WTC11 (cell line): Measurements from ENCODE around the gene TLE2. TPM values are rescaled to one million over a fixed set of nuclear protein-coding genes. Genes with fewer than 3 reads are reported as not detected.
A peak's percentile ranks its signal among the peaks of the same experiment; 100 is the strongest.

Experiments
- ATAC-seq: fragments of 200-7000 bp; cut with Tn5 transposase; 2 replicates; pipeline ENCODE4 v1.10.0; 2021; ENCODE audit warnings: mild to moderate bottlenecking, moderate library complexity
- CTCF ChIA-PET: fragments of 300-600 bp; sonication (Branson Sonifier 250); formaldehyde crosslinking; loops from one replicate; lab custom pipeline; 2021; ENCODE audit warnings: antibody characterized with exemption; lab: Charles Lee
- POLR2A ChIA-PET: fragments of 350-600 bp; sonication (Branson Sonifier 250); formaldehyde crosslinking; loops from one replicate; lab custom pipeline; 2021; ENCODE audit warnings: antibody characterized with exemption; lab: Charles Lee
- DNase-seq: peaks from one replicate; pipeline ENCODE4 v3.0.0; 2021; ENCODE audit warnings: low spot score
- H3K27ac Mint-ChIP-seq: 2 replicates; pipeline ENCODE4 v1.8.0; 2021; ENCODE audit warnings: mixed read lengths
- H3K27me3 Mint-ChIP-seq: 2 replicates; pipeline ENCODE4 v1.8.0; 2021; ENCODE audit warnings: low read depth, mild to moderate bottlenecking, moderate library complexity, mixed read lengths
- H3K36me3 Mint-ChIP-seq: 2 replicates; pipeline ENCODE4 v1.8.0; 2021; ENCODE audit warnings: mixed read lengths
- H3K4me1 Mint-ChIP-seq: 2 replicates; pipeline ENCODE4 v1.8.0; 2022; ENCODE audit warnings: mixed read lengths
- H3K4me3 Mint-ChIP-seq: 2 replicates; pipeline ENCODE4 v1.8.0; 2021; ENCODE audit warnings: mild to moderate bottlenecking, moderate library complexity, mixed read lengths
- H3K9me3 Mint-ChIP-seq: 2 replicates; pipeline ENCODE4 v1.8.0; 2021; ENCODE audit warnings: mixed read lengths
- CBFB ChIP-seq: sonication (generic); formaldehyde crosslinking; IDR thresholded peaks from 2 replicates; pipeline ENCODE4 v1.8.1; 2022; ENCODE audit warnings: mild to moderate bottlenecking, low read depth, missing genetic modification reagents
- CREB1 ChIP-seq: sonication (generic); formaldehyde crosslinking; IDR thresholded peaks from 2 replicates; pipeline ENCODE4 v1.8.0; 2023; ENCODE audit warnings: mild to moderate bottlenecking, missing genetic modification reagents
- CREM ChIP-seq: sonication (generic); formaldehyde crosslinking; IDR thresholded peaks from 2 replicates; pipeline ENCODE4 v1.8.1; 2022; ENCODE audit warnings: mild to moderate bottlenecking, missing genetic modification reagents, moderate library complexity
- EMX1 ChIP-seq: fragments of 250-450 bp; sonication (Bioruptor Pico); IDR thresholded peaks from 2 replicates; pipeline ENCODE4 v1.8.0; 2021; ENCODE audit warnings: mild to moderate bottlenecking
- ETV6 ChIP-seq: sonication (generic); formaldehyde crosslinking; IDR thresholded peaks from 2 replicates; pipeline ENCODE4 v1.8.1; 2022; ENCODE audit warnings: mild to moderate bottlenecking, missing genetic modification reagents
- FOXK1 ChIP-seq: sonication (generic); formaldehyde crosslinking; IDR thresholded peaks from 2 replicates; pipeline ENCODE4 v1.8.0; 2022; ENCODE audit warnings: mild to moderate bottlenecking, moderate library complexity, missing genetic modification reagents
- FOXP1 ChIP-seq: sonication (generic); formaldehyde crosslinking; IDR thresholded peaks from 2 replicates; pipeline ENCODE4 v1.8.0; 2022; ENCODE audit warnings: missing genetic modification reagents, mild to moderate bottlenecking, moderate library complexity, borderline replicate concordance
- GRHL2 ChIP-seq: fragments of 250-450 bp; sonication (Bioruptor Pico); IDR thresholded peaks from 2 replicates; pipeline ENCODE4 v1.8.0; 2022; ENCODE audit warnings: mild to moderate bottlenecking, moderate library complexity; ENCODE audit not compliant: insufficient replicate concordance, severe bottlenecking
- HMGA2 ChIP-seq: fragments of 250-450 bp; sonication (Bioruptor Pico); IDR thresholded peaks from 2 replicates; pipeline ENCODE4 v1.4.0; 2021; ENCODE audit warnings: mild to moderate bottlenecking, moderate library complexity
- JUN ChIP-seq: sonication (generic); formaldehyde crosslinking; IDR thresholded peaks from 2 replicates; pipeline ENCODE4 v1.8.0; 2023; ENCODE audit warnings: mild to moderate bottlenecking, missing genetic modification reagents
- MYBL2 ChIP-seq: sonication (generic); formaldehyde crosslinking; IDR thresholded peaks from 2 replicates; pipeline ENCODE4 v1.8.1; 2023; ENCODE audit warnings: mild to moderate bottlenecking, moderate library complexity, missing genetic modification reagents
- NFE2L1 ChIP-seq: sonication (generic); formaldehyde crosslinking; IDR thresholded peaks from 2 replicates; pipeline ENCODE4 v1.8.1; 2023; ENCODE audit warnings: missing genetic modification reagents
- NFYB ChIP-seq: sonication (generic); formaldehyde crosslinking; conservative IDR thresholded peaks from 2 replicates; pipeline ENCODE4 v1.8.0; 2022; ENCODE audit warnings: low read depth, missing genetic modification reagents
- NR1H2 ChIP-seq: sonication (generic); formaldehyde crosslinking; IDR thresholded peaks from 2 replicates; pipeline ENCODE4 v1.9.0; 2021; ENCODE audit warnings: mild to moderate bottlenecking, moderate library complexity, missing genetic modification reagents
- OVOL2 ChIP-seq: fragments of 250-450 bp; sonication (Bioruptor Pico); IDR thresholded peaks from 2 replicates; pipeline ENCODE4 v1.9.0; 2021; ENCODE audit warnings: mild to moderate bottlenecking, borderline replicate concordance
- SMAD3 ChIP-seq: sonication (generic); formaldehyde crosslinking; IDR thresholded peaks from 2 replicates; pipeline ENCODE4 v1.8.0; 2022; ENCODE audit warnings: missing genetic modification reagents, mild to moderate bottlenecking, borderline replicate concordance
- ZBTB21 ChIP-seq: sonication (generic); formaldehyde crosslinking; IDR thresholded peaks from 2 replicates; pipeline ENCODE4 v1.8.1; 2023; ENCODE audit warnings: mild to moderate bottlenecking, missing genetic modification reagents, borderline replicate concordance
- ZNF317 ChIP-seq: sonication (generic); formaldehyde crosslinking; IDR thresholded peaks from 2 replicates; pipeline ENCODE4 v1.8.1; 2023; ENCODE audit warnings: low read depth, mild to moderate bottlenecking, moderate library complexity, missing genetic modification reagents, borderline replicate concordance
- ZNF423 ChIP-seq: fragments of 250-450 bp; sonication (Bioruptor Pico); IDR thresholded peaks from 2 replicates; pipeline ENCODE4 v2.1.2; 2022; ENCODE audit warnings: mild to moderate bottlenecking, moderate library complexity
- ZNF671 ChIP-seq: fragments of 250-450 bp; sonication (Bioruptor Pico); IDR thresholded peaks from 2 replicates; pipeline ENCODE4 v1.8.0; 2021; ENCODE audit warnings: mild to moderate bottlenecking
- total RNA-seq: library from RNA; stranded (reverse); gene quantifications from 3 replicates; pipeline ENCODE4 v1.2.3, GENCODE V29; 2021
- TF ChIP-seq, protein P1 (sequence below): sonication (generic); formaldehyde crosslinking; IDR thresholded peaks from 2 replicates; pipeline ENCODE4 v1.8.0; 2022; ENCODE audit warnings: mild to moderate bottlenecking, missing genetic modification reagents
- TF ChIP-seq, protein P2 (sequence below): fragments of 250-450 bp; sonication (Bioruptor Pico); IDR thresholded peaks from 2 replicates; pipeline ENCODE4 v1.8.0; 2021; ENCODE audit warnings: mild to moderate bottlenecking
- TF ChIP-seq, protein P3 (sequence below): sonication (generic); formaldehyde crosslinking; IDR thresholded peaks from 2 replicates; pipeline ENCODE4 v1.8.1; 2022; ENCODE audit warnings: low read depth, missing genetic modification reagents, borderline replicate concordance
- TF ChIP-seq, protein P4 (sequence below): fragments of 250-450 bp; sonication (Bioruptor Pico); IDR thresholded peaks from 2 replicates; pipeline ENCODE4 v2.1.2; 2022; ENCODE audit warnings: mild to moderate bottlenecking, moderate library complexity
- TF ChIP-seq, protein P5 (sequence below): sonication (generic); formaldehyde crosslinking; IDR thresholded peaks from 2 replicates; pipeline ENCODE4 v1.8.1; 2023; ENCODE audit warnings: mild to moderate bottlenecking, moderate library complexity, missing genetic modification reagents
- TF ChIP-seq, protein P6 (sequence below): sonication (generic); formaldehyde crosslinking; IDR thresholded peaks from 2 replicates; pipeline ENCODE4 v1.8.0; 2023; ENCODE audit warnings: missing genetic modification reagents
- TF ChIP-seq, protein P7 (sequence below): sonication (generic); formaldehyde crosslinking; IDR thresholded peaks from 2 replicates; pipeline ENCODE4 v1.8.1; 2022; ENCODE audit warnings: low read depth, mild to moderate bottlenecking, moderate library complexity, missing genetic modification reagents, borderline replicate concordance
- TF ChIP-seq, protein P8 (sequence below): sonication (generic); formaldehyde crosslinking; IDR thresholded peaks from 2 replicates; pipeline ENCODE4 v1.8.1; 2022; ENCODE audit warnings: missing genetic modification reagents, borderline replicate concordance

Gene TLE2
- total RNA-seq, 1 experiment from 2014 or later = 20.0 TPM

DNA sequence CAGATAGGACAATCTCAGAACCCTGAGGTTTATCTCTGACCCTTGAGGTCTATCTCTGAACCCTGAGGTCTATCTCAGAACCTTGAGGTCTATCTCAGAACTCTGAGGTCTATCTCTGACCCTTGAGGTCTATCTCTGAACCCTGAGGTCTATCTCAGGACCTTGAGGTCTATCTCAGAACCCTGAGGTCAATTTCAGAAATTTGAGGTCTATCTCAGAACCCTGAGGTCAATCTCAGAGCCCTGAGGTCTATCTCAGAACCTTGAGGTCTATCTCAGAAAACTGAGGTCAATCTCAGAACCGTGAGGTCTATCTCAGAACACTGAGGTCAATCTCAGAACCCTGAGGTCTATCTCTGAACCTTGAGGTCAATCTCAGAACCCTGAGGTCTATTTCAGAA is 2.3 kb downstream of the TLE2 start:
- CTCF ChIA-PET = interaction anchor here (2.1 to 2.5 kb wide), 2 partner anchors 10 to 77 kb away, joined by 10 to 14 read pairs; no protein-coding TSS in a partner anchor
- Mint-ChIP-seq H3K9me3 (no peaks in the 10 kb centered on the region), H3K4me1 (peaks cover 32% of the 10 kb centered on the region), H3K4me3 (no peak overlapping the region), H3K27ac (no peak overlapping the region), H3K36me3 (no peaks in the 10 kb centered on the region), H3K27me3 (peaks cover 67% of the 10 kb centered on the region)
- DNase-seq (no peak), ATAC-seq (no peak)
- POLR2A ChIA-PET = no interaction called here
- TF ChIP-seq OVOL2 (no peak), SMAD3 (CRISPR knock-in tag) (no peak), ZNF423 (CRISPR knock-in tag) (no peak), CBFB (CRISPR knock-in tag) (no peak), FOXK1 (CRISPR knock-in tag) (no peak), ZNF317 (CRISPR knock-in tag) (no peak), FOXP1 (no peak), GRHL2 (CRISPR knock-in tag) (no peak), CREB1 (CRISPR knock-in tag) (no peak), NFYB (CRISPR knock-in tag) (no peak), ETV6 (CRISPR knock-in tag) (no peak), NFE2L1 (CRISPR knock-in tag) (no peak), ZBTB21 (CRISPR knock-in tag) (no peak)
- TF ChIP-seq, protein P1, sequence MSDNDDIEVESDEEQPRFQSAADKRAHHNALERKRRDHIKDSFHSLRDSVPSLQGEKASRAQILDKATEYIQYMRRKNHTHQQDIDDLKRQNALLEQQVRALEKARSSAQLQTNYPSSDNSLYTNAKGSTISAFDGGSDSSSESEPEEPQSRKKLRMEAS (CRISPR knock-in tag) = no peak
- TF ChIP-seq, protein P2, sequence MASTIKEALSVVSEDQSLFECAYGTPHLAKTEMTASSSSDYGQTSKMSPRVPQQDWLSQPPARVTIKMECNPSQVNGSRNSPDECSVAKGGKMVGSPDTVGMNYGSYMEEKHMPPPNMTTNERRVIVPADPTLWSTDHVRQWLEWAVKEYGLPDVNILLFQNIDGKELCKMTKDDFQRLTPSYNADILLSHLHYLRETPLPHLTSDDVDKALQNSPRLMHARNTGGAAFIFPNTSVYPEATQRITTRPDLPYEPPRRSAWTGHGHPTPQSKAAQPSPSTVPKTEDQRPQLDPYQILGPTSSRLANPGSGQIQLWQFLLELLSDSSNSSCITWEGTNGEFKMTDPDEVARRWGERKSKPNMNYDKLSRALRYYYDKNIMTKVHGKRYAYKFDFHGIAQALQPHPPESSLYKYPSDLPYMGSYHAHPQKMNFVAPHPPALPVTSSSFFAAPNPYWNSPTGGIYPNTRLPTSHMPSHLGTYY = no peak
- TF ChIP-seq, protein P3, sequence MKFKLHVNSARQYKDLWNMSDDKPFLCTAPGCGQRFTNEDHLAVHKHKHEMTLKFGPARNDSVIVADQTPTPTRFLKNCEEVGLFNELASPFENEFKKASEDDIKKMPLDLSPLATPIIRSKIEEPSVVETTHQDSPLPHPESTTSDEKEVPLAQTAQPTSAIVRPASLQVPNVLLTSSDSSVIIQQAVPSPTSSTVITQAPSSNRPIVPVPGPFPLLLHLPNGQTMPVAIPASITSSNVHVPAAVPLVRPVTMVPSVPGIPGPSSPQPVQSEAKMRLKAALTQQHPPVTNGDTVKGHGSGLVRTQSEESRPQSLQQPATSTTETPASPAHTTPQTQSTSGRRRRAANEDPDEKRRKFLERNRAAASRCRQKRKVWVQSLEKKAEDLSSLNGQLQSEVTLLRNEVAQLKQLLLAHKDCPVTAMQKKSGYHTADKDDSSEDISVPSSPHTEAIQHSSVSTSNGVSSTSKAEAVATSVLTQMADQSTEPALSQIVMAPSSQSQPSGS (CRISPR knock-in tag) = no peak

DNA sequence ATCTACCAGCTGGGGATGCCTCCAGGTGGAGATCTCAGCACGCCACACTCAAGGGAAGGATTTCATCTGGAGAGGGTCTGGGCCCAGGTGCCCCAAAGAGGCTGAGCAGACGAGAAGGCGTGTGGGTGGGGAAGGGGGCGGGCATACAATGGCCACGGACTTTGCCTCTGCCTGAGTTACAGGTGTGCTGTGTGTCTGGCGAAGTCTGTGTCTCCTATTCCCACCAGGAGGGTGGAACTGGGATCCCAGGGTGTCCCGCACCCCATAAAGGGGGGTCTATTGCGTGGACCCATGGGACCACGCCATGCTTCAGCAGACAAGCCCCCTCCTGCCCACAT is 3.6 kb downstream of the TLE2 start:
- ATAC-seq = peak; percentile 12; the same call in 1 of the 2 replicates
- POLR2A ChIA-PET = interaction anchor here (0.7 to 1.3 kb wide), 5 partner anchors 8 to 520 kb away, joined by 3 to 9 read pairs (median 3); partner anchors contain the start of gene TLE6
- no peak for TF ChIP-seq HMGA2 (CRISPR knock-in tag)
- TF ChIP-seq FOXP1 = no peak
- TF ChIP-seq, protein P4, sequence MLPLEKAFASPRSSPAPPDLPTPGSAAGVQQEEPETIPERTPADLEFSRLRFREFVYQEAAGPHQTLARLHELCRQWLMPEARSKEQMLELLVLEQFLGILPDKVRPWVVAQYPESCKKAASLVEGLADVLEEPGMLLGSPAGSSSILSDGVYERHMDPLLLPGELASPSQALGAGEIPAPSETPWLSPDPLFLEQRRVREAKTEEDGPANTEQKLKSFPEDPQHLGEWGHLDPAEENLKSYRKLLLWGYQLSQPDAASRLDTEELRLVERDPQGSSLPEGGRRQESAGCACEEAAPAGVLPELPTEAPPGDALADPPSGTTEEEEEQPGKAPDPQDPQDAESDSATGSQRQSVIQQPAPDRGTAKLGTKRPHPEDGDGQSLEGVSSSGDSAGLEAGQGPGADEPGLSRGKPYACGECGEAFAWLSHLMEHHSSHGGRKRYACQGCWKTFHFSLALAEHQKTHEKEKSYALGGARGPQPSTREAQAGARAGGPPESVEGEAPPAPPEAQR (CRISPR knock-in tag) = no peak
- no peak for TF ChIP-seq ZNF671 (CRISPR knock-in tag)
- no peak for TF ChIP-seq CREM (CRISPR knock-in tag)
- TF ChIP-seq, protein P5, sequence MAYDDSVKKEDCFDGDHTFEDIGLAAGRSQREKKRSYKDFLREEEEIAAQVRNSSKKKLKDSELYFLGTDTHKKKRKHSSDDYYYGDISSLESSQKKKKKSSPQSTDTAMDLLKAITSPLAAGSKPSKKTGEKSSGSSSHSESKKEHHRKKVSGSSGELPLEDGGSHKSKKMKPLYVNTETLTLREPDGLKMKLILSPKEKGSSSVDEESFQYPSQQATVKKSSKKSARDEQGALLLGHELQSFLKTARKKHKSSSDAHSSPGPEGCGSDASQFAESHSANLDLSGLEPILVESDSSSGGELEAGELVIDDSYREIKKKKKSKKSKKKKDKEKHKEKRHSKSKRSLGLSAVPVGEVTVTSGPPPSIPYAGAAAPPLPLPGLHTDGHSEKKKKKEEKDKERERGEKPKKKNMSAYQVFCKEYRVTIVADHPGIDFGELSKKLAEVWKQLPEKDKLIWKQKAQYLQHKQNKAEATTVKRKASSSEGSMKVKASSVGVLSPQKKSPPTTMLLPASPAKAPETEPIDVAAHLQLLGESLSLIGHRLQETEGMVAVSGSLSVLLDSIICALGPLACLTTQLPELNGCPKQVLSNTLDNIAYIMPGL = no peak
- TF ChIP-seq, protein P6, sequence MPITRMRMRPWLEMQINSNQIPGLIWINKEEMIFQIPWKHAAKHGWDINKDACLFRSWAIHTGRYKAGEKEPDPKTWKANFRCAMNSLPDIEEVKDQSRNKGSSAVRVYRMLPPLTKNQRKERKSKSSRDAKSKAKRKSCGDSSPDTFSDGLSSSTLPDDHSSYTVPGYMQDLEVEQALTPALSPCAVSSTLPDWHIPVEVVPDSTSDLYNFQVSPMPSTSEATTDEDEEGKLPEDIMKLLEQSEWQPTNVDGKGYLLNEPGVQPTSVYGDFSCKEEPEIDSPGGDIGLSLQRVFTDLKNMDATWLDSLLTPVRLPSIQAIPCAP (CRISPR knock-in tag) = no peak
- TF ChIP-seq NR1H2 (CRISPR knock-in tag) = no peak
- TF ChIP-seq, protein P7, sequence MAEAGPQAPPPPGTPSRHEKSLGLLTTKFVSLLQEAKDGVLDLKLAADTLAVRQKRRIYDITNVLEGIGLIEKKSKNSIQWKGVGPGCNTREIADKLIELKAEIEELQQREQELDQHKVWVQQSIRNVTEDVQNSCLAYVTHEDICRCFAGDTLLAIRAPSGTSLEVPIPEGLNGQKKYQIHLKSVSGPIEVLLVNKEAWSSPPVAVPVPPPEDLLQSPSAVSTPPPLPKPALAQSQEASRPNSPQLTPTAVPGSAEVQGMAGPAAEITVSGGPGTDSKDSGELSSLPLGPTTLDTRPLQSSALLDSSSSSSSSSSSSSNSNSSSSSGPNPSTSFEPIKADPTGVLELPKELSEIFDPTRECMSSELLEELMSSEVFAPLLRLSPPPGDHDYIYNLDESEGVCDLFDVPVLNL (CRISPR knock-in tag) = no peak
- no peak for TF ChIP-seq MYBL2 (CRISPR knock-in tag)
- TF ChIP-seq EMX1 (CRISPR knock-in tag) = no peak
- no peak for TF ChIP-seq ETV6 (CRISPR knock-in tag)
- TF ChIP-seq, protein P8, sequence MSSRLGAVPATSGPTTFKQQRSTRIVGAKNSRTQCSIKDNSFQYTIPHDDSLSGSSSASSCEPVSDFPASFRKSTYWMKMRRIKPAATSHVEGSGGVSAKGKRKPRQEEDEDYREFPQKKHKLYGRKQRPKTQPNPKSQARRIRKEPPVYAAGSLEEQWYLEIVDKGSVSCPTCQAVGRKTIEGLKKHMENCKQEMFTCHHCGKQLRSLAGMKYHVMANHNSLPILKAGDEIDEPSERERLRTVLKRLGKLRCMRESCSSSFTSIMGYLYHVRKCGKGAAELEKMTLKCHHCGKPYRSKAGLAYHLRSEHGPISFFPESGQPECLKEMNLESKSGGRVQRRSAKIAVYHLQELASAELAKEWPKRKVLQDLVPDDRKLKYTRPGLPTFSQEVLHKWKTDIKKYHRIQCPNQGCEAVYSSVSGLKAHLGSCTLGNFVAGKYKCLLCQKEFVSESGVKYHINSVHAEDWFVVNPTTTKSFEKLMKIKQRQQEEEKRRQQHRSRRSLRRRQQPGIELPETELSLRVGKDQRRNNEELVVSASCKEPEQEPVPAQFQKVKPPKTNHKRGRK = no peak
- no peak for TF ChIP-seq JUN (CRISPR knock-in tag)

More for the DNA sequence above, 3.6 kb downstream of the TLE2 start:
- peak overlapping the region; percentile 52 for H3K4me3 Mint-ChIP-seq
- no peaks in the 10 kb centered on the region for H3K9me3 Mint-ChIP-seq
- CTCF ChIA-PET = interaction anchor here (0.6 to 4.0 kb wide), 13 partner anchors 11 to 104 kb away, joined by 3 to 26 read pairs (median 6); no protein-coding TSS in a partner anchor
- H3K27me3 Mint-ChIP-seq = peaks cover 55% of the 10 kb centered on the region
- peak overlapping the region; percentile 80; the same call in 1 of the 2 replicates for H3K27ac Mint-ChIP-seq
- peaks cover 32% of the 10 kb centered on the region for H3K4me1 Mint-ChIP-seq
- no peak for DNase-seq
- no peaks in the 10 kb centered on the region for H3K36me3 Mint-ChIP-seq
